Lower lobe of right lung (tissue), 2 donors: ENCODE results near the gene SATL1. TPM values are rescaled to one million over a fixed set of nuclear protein-coding genes. Genes with fewer than 3 reads are reported as not detected.

Source experiments
- ATAC-seq, 2 donors: fragments of 200-7000 bp; cut with Tn5 transposase; one replicate each; pipeline ENCODE4 v1.9.1; 2020 to 2022; ENCODE audit warnings: mild to moderate bottlenecking in 2 of 2, moderate library complexity in 2 of 2
- DNase-seq: peaks from one replicate; pipeline ENCODE4 v3.0.0-alpha.2; 2020
- H3K27ac ChIP-seq: fragments of 200-600 bp; one replicate; pipeline ENCODE4 v1.8.0; 2022
- H3K27me3 ChIP-seq: fragments of 200-600 bp; one replicate; pipeline ENCODE4 v1.8.0; 2022; ENCODE audit warnings: low read depth
- H3K36me3 ChIP-seq: fragments of 200-600 bp; one replicate; pipeline ENCODE4 v1.8.0; 2022; ENCODE audit warnings: mild to moderate bottlenecking
- H3K4me1 ChIP-seq: fragments of 200-600 bp; one replicate; pipeline ENCODE4 v1.8.0; 2022
- H3K4me3 ChIP-seq: fragments of 200-600 bp; one replicate; pipeline ENCODE4 v1.8.0; 2022; ENCODE audit warnings: mild to moderate bottlenecking
- H3K9me3 ChIP-seq: fragments of 200-600 bp; one replicate; pipeline ENCODE4 v1.8.0; 2022
- intact Hi-C: fragments of 100-400 bp; cut with DNase I; formaldehyde crosslinking; loops from one replicate; pipeline ENCODE4 v1.11.0; 2022
- total RNA-seq: library from RNA; stranded (reverse); fragmentation: NEBNext Ultra II Directional; extraction: Animal tissue kit (Norgen Biotek cat#: 25700); gene quantifications from one replicate; pipeline ENCODE4 v1.2.1, GENCODE V29; 2021
- TF ChIP-seq, protein P1 (sequence below): fragments of 200-600 bp; IDR thresholded peaks from one replicate; pipeline ENCODE4 v1.8.0; 2022; ENCODE audit warnings: antibody characterized with exemption, mild to moderate bottlenecking
- donor health status: DM: no; HTN: yes; CAD: no; lungs with severe emphysema.

Gene SATL1
- total RNA-seq, 1 donor from 2014 or later, result not detected

DNA sequence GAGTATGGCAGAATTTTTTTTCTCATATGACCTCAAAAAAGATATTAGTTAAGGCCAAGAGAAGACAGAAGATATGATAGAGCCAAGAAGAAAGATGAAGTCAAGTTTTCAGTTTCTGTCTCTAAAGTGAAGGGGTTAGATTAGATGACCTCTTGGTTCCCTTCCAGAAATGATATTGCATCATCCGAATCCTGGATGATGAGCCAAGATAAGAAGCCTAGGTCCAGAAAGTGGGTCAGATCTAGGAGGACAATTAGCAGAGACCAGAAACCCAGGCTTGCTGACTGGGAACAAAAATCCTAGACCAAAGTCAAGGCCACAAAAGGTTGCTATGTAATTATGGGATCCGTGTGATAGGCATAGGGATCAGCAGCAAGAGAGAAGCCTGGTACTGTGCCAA, 20.2 kb downstream of the SATL1 start:
- no peaks in the 10 kb centered on the region for H3K9me3 ChIP-seq
- intact Hi-C loops, result no loop called here
- no peaks in the 10 kb centered on the region for H3K4me1 ChIP-seq
- no peak for ATAC-seq
- TF ChIP-seq, protein P1, sequence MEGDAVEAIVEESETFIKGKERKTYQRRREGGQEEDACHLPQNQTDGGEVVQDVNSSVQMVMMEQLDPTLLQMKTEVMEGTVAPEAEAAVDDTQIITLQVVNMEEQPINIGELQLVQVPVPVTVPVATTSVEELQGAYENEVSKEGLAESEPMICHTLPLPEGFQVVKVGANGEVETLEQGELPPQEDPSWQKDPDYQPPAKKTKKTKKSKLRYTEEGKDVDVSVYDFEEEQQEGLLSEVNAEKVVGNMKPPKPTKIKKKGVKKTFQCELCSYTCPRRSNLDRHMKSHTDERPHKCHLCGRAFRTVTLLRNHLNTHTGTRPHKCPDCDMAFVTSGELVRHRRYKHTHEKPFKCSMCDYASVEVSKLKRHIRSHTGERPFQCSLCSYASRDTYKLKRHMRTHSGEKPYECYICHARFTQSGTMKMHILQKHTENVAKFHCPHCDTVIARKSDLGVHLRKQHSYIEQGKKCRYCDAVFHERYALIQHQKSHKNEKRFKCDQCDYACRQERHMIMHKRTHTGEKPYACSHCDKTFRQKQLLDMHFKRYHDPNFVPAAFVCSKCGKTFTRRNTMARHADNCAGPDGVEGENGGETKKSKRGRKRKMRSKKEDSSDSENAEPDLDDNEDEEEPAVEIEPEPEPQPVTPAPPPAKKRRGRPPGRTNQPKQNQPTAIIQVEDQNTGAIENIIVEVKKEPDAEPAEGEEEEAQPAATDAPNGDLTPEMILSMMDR, result no peak
- H3K4me3 ChIP-seq, result no peak overlapping the region
- no peaks in the 10 kb centered on the region for H3K27me3 ChIP-seq
- no peaks in the 10 kb centered on the region for H3K36me3 ChIP-seq
- no peak for DNase-seq
- H3K27ac ChIP-seq, result no peak overlapping the region

DNA sequence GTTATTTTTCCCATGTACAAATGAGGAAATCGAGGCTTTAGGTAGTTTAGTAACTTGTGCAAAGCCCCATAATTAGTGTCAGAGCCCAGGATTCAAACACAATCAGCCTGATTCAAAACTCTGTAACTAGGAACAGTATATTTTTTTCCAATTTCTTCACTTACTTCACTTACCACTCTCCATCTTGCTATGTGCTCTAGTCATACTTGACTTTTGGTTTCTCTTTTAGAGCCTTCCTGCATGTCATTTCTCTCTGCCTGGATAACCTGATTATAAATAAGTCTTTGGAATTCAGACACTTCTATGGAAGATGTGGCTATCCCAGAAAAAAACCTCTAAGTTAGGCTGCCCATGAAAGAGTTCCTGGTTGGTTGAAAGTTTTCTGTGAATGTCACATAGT, 22.2 kb downstream of the SATL1 start:
- Histone ChIP-seq H3K36me3 (no peaks in the 10 kb centered on the region), H3K4me1 (no peaks in the 10 kb centered on the region), H3K27ac (no peak overlapping the region), H3K27me3 (no peaks in the 10 kb centered on the region), H3K4me3 (no peak overlapping the region), H3K9me3 (no peaks in the 10 kb centered on the region)
- TF ChIP-seq, protein P1, result no peak
- intact Hi-C loops, result no loop called here
- ATAC-seq (no peak), DNase-seq (no peak)

DNA sequence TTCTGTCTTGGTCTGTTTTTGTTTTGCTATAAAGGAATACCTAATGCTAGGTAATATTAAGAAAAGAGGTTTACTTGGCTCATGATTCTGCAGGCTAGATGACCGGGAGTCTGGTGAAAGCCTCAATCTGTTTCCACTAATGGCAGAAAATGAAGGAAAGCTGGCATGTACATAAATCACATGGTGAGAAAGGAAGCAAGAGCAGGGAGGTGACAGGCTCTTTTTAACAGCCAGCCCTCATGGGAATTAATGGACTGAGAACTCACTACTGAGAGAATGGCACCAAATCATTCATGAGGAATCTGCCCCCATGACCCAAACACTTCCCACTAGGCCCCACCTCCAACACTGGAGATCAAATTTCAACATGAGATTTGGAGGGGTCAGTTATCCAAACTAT, 27.6 kb downstream of the SATL1 start:
- intact Hi-C loops, result no loop called here
- no peak for ATAC-seq
- no peak overlapping the region for H3K4me3 ChIP-seq

DNA sequence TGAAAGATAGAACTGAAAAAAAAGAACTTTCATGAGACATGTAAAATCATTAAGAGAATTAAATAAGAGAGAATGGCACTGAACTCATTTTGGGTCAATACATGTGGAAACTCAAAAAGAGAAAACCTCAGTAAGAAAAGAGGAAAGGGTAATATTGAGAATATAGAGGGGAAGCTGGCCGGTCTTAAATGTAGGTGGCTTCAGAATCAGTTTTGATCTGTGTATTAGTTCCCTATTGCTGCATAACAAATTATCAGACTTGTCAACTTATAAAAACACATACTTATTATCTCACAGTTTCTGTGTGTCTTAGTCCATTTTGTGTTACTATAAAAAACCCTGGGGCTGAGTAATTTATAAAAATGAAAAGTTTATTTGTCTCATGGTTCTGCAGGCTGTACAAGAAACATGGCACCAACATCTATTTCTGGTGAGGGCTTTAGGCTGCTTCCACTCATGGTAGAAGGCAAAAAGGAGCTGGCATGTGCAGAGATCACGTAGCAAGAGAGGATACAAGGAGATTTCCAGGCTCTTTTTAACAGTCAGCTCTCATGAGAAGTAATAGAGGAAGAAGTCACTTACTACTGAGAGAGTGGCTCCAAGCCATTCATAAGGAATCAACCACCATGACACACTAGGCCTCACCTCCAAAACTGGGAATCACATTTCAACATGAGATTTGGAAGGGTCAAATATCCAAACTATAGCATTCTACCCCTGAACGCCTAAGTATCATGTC, 29.6 kb downstream of the SATL1 start:
- intact Hi-C loops, result no loop called here
- H3K9me3 ChIP-seq, result no peaks in the 10 kb centered on the region
- no peak overlapping the region for H3K27ac ChIP-seq
- ATAC-seq, result no peak
- H3K27me3 ChIP-seq, result no peaks in the 10 kb centered on the region
- DNase-seq, result no peak
- TF ChIP-seq, protein P1, result no peak
- H3K36me3 ChIP-seq, result no peaks in the 10 kb centered on the region
- H3K4me1 ChIP-seq, result no peaks in the 10 kb centered on the region
- no peak overlapping the region for H3K4me3 ChIP-seq

More for the DNA sequence above, 27.6 kb downstream of the SATL1 start:
- DNase-seq, result no peak
- H3K9me3 ChIP-seq, result no peaks in the 10 kb centered on the region
- TF ChIP-seq, protein P1, result no peak
- no peak overlapping the region for H3K27ac ChIP-seq
- H3K27me3 ChIP-seq, result no peaks in the 10 kb centered on the region
- no peaks in the 10 kb centered on the region for H3K4me1 ChIP-seq
- no peaks in the 10 kb centered on the region for H3K36me3 ChIP-seq

DNA sequence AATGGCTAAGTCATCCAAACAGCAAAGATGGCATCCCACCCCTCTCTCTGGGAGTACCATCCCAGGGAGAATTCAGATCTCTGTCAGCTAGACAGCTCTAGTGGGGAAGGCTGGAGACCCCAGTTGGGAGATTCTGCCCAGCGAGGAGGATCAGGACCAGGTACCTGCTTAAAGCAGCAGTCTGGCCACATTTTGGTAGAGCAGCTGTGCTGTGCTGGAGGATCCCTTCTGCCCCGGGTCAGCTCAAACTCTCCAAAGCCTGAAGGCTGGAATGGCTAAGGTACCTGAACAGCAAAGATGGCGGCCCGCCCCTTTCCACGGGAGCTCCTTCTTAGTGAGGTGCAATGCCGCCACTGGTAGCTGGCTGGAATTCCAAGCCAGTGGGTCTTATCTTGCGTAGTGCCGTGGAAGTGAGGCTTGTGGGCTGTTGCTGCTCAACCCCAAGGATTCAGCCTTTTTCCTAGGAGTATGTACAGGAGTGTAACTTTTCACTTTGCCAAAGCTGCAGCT, 40.1 kb downstream of the SATL1 start:
- H3K27me3 ChIP-seq, result no peaks in the 10 kb centered on the region
- ATAC-seq (no peak), DNase-seq (no peak)
- no peaks in the 10 kb centered on the region for H3K36me3 ChIP-seq
- H3K4me3 ChIP-seq, result no peak overlapping the region
- no peaks in the 10 kb centered on the region for H3K4me1 ChIP-seq
- no peaks in the 10 kb centered on the region for H3K9me3 ChIP-seq
- H3K27ac ChIP-seq, result no peak overlapping the region
- TF ChIP-seq, protein P1, result no peak
- intact Hi-C loops, result no loop called here
